GM21390 (cell line): ENCODE data around the gene OTUD7B.

ENCODE experiments used
- ATAC-seq: cut with Tn5 transposase; IDR thresholded peaks from one replicate; pipeline ENCODE4 v1.9.1; 2021; ENCODE audit not compliant: unreplicated experiment

Gene OTUD7B

GRCh38 chr1:149923626-149924025 is 86.9 kb downstream of the OTUD7B start:
- ATAC-seq: no peak

GRCh38 chr1:149917571-149918144 is 92.9 kb downstream of the OTUD7B start, which contains the start of gene SV2A:
Gene SV2A (minus strand): TSS chr1:149917844. CDS start chr1:149913840, 4,004 bp downstream.
- ATAC-seq: no peak

GRCh38 chr1:149916898-149917252 is 93.7 kb downstream of the OTUD7B start:
- no peak for ATAC-seq

GRCh38 chr1:149916193-149916897 is 94.2 kb downstream of the OTUD7B start:
- no peak for ATAC-seq

GRCh38 chr1:149915429-149916192 is 94.9 kb downstream of the OTUD7B start:
- no peak for ATAC-seq

GRCh38 chr1:149914545-149914944 is 96.0 kb downstream of the OTUD7B start:
- no peak for ATAC-seq

- ATAC-seq: no peak
These were observed 103.9 kb downstream of the OTUD7B start for GRCh38 chr1:149906570-149907075.

- no peak for ATAC-seq
These were observed 106.6 kb downstream of the OTUD7B start for GRCh38 chr1:149903836-149904491.

GRCh38 chr1:149899460-149900284 is 110.9 kb downstream of the OTUD7B start, which contains the start of gene BOLA1:
Gene BOLA1 (plus strand): TSS chr1:149899568. CDS start chr1:149900060, 492 bp downstream.
- peak; percentile 95 for ATAC-seq

- ATAC-seq: no peak
These were observed 114.0 kb downstream of the OTUD7B start for GRCh38 chr1:149896575-149896974.

GRCh38 chr1:149888999-149889289 is 121.6 kb downstream of the OTUD7B start:
- no peak for ATAC-seq

- ATAC-seq: peak; percentile 21
These were observed 122.1 kb downstream of the OTUD7B start for GRCh38 chr1:149888247-149888998.
